Stimulated activated CD4-positive, alpha-beta T cell treated with anti-CD3 and anti-CD28 coated beads, Interleukin-2, amount 100 ng/mL, for 24 hours (primary cell): Measurements from ENCODE around the gene PNCK.
"Not testable (repeated sequence)": the region's sequence is repeated elsewhere in the genome, so short reads cannot be mapped to it uniquely, and the experiment has no call there.

Experiments
- DNase-seq, 2 donors: peaks; one replicate each; pipeline ENCODE4 v3.0.0-alpha.2; 2020

The PNCK gene

GRCh38 chrX:153685751-153686696, 12.4 kb upstream of the PNCK start:
- DNase-seq = no peak

- DNase-seq = no peak
Observed at GRCh38 chrX:153685156-153685536, 11.5 kb upstream of the PNCK start.

GRCh38 chrX:153684467-153685155, 11.0 kb upstream of the PNCK start:
- DNase-seq = no peak

GRCh38 chrX:153683486-153683885, 9.9 kb upstream of the PNCK start:
- not testable (repeated sequence) for DNase-seq

GRCh38 chrX:153681175-153681574, 7.6 kb upstream of the PNCK start:
- no peak for DNase-seq

- DNase-seq = no peak
Observed at GRCh38 chrX:153674219-153674851, 722 bp upstream of the PNCK start.

- DNase-seq = no peak
Observed at GRCh38 chrX:153672531-153673427, 834 bp downstream of the PNCK start.

- DNase-seq = no peak
Observed at GRCh38 chrX:153671589-153672530, 1.8 kb downstream of the PNCK start.

GRCh38 chrX:153670748-153671588, 2.6 kb downstream of the PNCK start:
- DNase-seq = no peak

GRCh38 chrX:153669901-153670731, 3.5 kb downstream of the PNCK start:
- no peak for DNase-seq

- DNase-seq = peak; percentile 50 to 57
Observed at GRCh38 chrX:153669174-153669890, 4.3 kb downstream of the PNCK start.

GRCh38 chrX:153668423-153669173, 5.0 kb downstream of the PNCK start:
- no peak for DNase-seq

- peak; percentile 85 to 86 for DNase-seq
Observed at GRCh38 chrX:153667956-153668396, 5.6 kb downstream of the PNCK start.

- DNase-seq = no peak
Observed at GRCh38 chrX:153667281-153667955, 6.2 kb downstream of the PNCK start.

GRCh38 chrX:153665726-153666306, 7.8 kb downstream of the PNCK start:
- no peak for DNase-seq

GRCh38 chrX:153662266-153662665, 11.3 kb downstream of the PNCK start:
- peak; percentile 69 to 71 for DNase-seq

GRCh38 chrX:153659268-153659667, 14.3 kb downstream of the PNCK start:
- DNase-seq = no peak
